Measurements from ENCODE around the gene CPNE4.

The CPNE4 gene

DNA sequence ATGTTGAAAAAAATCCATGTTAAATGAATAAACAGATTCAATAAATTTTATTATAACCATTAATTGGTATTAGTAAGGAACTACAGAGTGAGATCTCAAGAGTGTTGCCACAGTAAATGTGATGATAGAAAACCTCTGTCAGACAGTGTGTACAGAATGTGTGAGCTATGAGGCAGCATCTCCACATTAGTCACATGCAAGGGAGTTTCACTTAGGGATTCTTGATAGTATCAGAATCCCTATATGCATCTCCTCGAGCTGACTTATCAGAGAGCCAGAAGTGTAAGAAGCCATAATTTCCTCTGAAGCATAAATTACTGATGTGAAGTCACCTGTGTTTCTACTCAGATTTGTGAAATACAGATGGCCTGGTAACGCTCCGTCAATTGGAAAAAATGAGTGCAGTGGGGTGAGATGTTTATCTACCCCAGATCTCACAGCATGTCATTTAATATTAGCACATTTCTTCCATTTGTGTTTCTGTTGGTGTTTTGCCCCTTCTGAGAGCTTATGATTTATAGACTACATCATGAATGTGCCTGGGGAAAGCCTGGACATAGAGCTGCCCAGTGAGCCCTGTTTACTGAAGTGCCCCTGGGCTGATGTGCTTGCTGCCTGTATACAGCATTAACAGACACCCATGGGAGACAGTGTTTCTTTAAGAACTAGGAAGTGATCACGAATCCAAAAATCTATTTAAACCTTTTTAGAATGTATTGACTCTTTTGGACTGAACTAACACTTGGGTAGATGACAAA, 262.4 kb downstream of the CPNE4 start:
- Mint-ChIP-seq H3K9me3 (no peaks in the 10 kb centered on the region), H3K27ac (no peak overlapping the region), H3K4me1 (no peaks in the 10 kb centered on the region), H3K4me3 (no peak overlapping the region), H3K36me3 (no peaks in the 10 kb centered on the region), H3K27me3 (peaks cover 9% of the 10 kb centered on the region)
- ATAC-seq (ENCODE audit: low read depth) = no peak
- DNase-seq (ENCODE audit: low spot score in 2 of 2) = no peak

DNA sequence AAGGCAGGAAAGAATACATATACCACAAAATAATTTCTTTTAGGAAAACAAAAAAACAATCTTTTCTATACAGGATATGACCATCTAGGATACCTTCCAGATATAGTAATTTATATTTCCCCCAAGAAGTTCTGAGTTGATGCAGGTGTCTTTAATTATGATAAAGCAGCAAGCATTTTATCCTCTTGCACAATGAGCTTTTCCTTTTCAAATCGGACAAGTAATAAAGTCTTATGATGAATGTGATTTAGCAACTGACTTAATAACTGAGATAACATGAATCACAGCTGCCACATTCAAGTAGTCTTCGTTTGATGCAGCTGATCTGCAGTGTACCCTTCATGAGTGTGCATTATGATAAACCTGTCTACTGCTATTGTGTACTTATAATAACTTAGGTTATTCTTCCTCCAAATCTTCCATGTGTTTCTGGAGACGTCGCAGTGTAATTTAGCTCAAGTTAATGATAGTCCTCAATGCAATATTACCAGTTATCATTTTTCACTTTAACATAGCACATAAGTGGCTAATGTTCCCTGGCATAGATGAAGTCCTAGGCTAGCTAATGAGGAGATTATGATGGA, 271.7 kb downstream of the CPNE4 start:
- H3K36me3 Mint-ChIP-seq = no peaks in the 10 kb centered on the region

DNA sequence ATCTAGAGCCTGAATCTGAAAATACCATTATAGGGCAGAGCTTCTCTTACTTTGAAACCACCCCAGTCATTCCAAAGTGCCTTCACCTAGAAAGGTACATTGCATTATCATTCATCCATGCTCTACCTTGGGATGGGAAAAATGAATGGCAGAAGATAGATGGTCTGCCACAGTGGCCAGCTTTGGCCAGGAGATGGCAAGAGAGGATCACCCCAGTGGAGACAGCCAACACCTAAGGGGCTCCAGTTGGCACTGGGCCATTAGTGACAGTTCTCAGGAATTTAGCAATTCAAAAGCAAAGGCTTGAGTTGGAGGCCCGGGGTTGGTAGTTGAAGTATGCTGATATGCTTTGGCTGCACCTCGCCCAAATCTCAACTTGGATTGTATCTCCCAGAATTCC, 278.4 kb downstream of the CPNE4 start:
- no peak for DNase-seq (ENCODE audit: low spot score in 2 of 2)
- Mint-ChIP-seq H3K36me3 (no peaks in the 10 kb centered on the region), H3K27ac (no peak overlapping the region), H3K9me3 (no peaks in the 10 kb centered on the region), H3K4me3 (no peak overlapping the region), H3K4me1 (no peaks in the 10 kb centered on the region), H3K27me3 (peaks cover 4% of the 10 kb centered on the region)
- ATAC-seq (ENCODE audit: low read depth) = no peak

More for the DNA sequence above, 271.7 kb downstream of the CPNE4 start:
- Mint-ChIP-seq H3K9me3 (no peaks in the 10 kb centered on the region), H3K4me1 (no peaks in the 10 kb centered on the region), H3K27ac (no peak overlapping the region), H3K4me3 (no peak overlapping the region), H3K27me3 (peaks cover 3% of the 10 kb centered on the region)
- DNase-seq (ENCODE audit: low spot score in 2 of 2) = no peak
- no peak for ATAC-seq (ENCODE audit: low read depth)

DNA sequence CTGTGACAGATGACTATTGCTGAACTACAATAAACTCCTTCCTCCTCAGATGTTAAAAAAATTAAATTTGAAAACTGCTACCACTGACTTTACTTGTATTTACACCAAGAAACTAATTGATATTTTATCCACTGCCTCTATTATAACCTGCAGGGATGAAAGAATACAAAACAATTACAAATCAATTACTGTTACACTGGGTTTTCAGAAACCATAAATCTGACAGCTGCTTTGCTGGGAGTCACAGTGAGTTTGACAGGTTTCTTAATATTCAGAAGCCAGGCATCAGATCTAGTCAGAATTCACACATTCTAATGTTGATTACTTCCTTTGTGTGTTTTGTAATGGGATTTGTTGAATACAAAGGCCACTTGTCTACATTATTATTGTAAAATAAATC, 279.4 kb downstream of the CPNE4 start:
- Mint-ChIP-seq H3K9me3 (no peaks in the 10 kb centered on the region), H3K27ac (no peak overlapping the region), H3K4me3 (no peak overlapping the region), H3K4me1 (no peaks in the 10 kb centered on the region), H3K27me3 (peaks cover 4% of the 10 kb centered on the region), H3K36me3 (peaks cover 2% of the 10 kb centered on the region)
- DNase-seq (ENCODE audit: low spot score in 2 of 2) = no peak
- ATAC-seq (ENCODE audit: low read depth) = no peak

DNA sequence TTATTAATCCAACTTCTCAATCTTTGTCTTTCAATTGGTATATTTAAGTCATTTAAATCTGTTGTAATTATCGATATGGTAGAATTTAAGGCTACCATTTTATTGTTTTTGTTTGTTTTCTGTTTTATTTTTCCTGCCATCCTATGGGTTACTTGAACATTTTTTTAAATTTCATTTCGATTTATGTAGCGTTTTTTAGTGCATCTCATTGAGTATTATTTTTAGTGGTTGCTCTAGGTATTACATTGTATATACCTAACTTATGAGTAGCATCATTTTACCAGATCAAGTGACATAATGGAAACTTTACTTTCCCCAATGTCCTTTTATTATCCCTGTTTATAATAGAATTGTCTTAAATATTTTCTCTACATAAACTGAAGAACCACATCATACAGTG, 284.6 kb downstream of the CPNE4 start:
- ATAC-seq (ENCODE audit: low read depth) (no peak), DNase-seq (ENCODE audit: low spot score in 2 of 2) (no peak)
- H3K4me3 Mint-ChIP-seq = no peak overlapping the region
- H3K9me3 Mint-ChIP-seq = peaks cover 3% of the 10 kb centered on the region
- H3K27ac Mint-ChIP-seq = no peak overlapping the region
- H3K36me3 Mint-ChIP-seq = peaks cover 2% of the 10 kb centered on the region
- H3K27me3 Mint-ChIP-seq = no peaks in the 10 kb centered on the region
- H3K4me1 Mint-ChIP-seq = no peaks in the 10 kb centered on the region

DNA sequence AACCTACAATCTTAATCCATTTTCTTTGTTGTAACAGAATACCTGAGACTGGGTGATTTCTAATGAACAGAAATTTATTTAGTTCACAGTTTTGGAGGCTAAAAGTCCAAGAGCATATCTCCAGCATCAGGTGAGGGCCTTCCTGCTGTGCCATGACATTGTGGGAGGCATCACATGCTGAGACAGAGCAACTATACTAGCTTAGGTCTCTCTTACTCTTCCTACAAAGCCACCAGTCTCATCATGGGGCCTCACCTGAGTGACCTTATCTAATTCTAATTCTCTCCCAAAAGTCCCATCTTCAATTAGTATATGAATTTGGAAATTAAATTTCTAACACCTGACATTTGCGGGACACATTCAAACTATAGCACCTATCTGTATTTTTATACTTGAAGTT, 285.0 kb downstream of the CPNE4 start:
- Mint-ChIP-seq H3K4me3 (no peak overlapping the region), H3K27ac (no peak overlapping the region), H3K4me1 (no peaks in the 10 kb centered on the region), H3K27me3 (no peaks in the 10 kb centered on the region), H3K9me3 (peaks cover 3% of the 10 kb centered on the region), H3K36me3 (peaks cover 2% of the 10 kb centered on the region)
- ATAC-seq (ENCODE audit: low read depth) = no peak
- no peak for DNase-seq (ENCODE audit: low spot score in 2 of 2)

DNA sequence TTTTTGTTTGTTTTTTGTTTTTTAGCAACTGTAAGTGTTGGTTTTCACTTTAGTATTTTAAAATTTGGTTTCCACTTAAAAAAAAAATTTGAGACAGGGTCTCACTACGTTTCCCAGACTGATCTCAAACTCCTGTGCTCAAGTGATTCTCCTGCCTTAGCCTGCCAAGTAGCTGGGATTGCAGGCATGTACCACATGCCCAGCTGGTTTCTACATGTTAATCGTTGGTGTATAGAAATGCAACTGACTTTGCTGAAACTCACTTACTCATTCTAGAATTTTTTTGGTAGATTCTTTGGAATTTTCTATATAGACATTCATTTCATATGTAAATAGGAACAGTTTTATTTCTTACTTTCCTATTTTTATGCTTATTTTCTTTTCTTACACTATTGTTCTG, 287.3 kb downstream of the CPNE4 start:
- Mint-ChIP-seq H3K36me3 (peaks cover 2% of the 10 kb centered on the region), H3K9me3 (peaks cover 3% of the 10 kb centered on the region), H3K4me3 (no peak overlapping the region), H3K27ac (no peak overlapping the region), H3K4me1 (no peaks in the 10 kb centered on the region), H3K27me3 (no peaks in the 10 kb centered on the region)
- ATAC-seq (ENCODE audit: low read depth) = no peak
- no peak for DNase-seq (ENCODE audit: low spot score in 2 of 2)

DNA sequence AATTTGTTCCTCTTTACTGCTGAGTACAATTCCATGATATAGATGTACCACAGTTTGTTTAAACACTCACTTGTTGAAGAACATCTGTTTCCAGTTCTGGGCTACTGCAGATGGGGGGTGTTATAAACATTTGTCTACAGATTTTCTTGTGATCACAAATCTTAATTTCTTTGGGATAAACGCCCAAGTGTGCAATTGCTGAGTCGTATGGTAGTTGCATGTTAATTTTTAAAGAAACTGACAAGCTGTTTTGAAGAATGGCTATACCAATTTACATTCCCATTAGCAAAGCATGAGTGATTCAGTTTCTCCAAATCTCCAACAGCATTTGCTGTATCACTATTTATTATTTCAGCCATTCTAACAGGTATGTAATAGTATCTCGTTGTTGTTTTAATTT, 290.0 kb downstream of the CPNE4 start:
- Mint-ChIP-seq H3K36me3 (no peaks in the 10 kb centered on the region), H3K9me3 (peaks cover 3% of the 10 kb centered on the region), H3K27me3 (peaks cover 6% of the 10 kb centered on the region), H3K4me3 (no peak overlapping the region), H3K4me1 (no peaks in the 10 kb centered on the region), H3K27ac (no peak overlapping the region)
- ATAC-seq (ENCODE audit: low read depth) (no peak), DNase-seq (ENCODE audit: low spot score in 2 of 2) (no peak)

DNA sequence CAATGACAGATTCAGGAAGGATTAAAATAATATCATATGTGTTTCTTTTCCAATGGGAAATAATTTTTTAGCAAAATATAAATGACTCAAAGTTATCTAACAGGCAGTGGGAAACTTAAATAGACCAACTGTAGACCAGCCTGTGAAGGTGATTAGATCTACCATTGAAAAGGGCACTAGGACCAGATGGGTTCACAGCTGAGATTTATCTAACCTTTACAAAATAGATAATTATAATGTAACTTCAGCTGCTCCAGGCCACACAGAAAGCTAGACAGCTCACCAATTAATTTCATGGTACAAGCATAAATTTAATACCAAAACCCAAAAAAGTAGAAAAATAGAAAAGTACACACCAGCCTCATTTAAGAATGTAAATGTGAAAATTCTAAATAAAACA, 291.7 kb downstream of the CPNE4 start:
- no peaks in the 10 kb centered on the region for H3K36me3 Mint-ChIP-seq
- H3K4me3 Mint-ChIP-seq = no peak overlapping the region
- H3K4me1 Mint-ChIP-seq = no peaks in the 10 kb centered on the region
- no peaks in the 10 kb centered on the region for H3K9me3 Mint-ChIP-seq
- no peak for DNase-seq (ENCODE audit: low spot score in 2 of 2)
- ATAC-seq (ENCODE audit: low read depth) = no peak
- H3K27ac Mint-ChIP-seq = no peak overlapping the region
- peaks cover 8% of the 10 kb centered on the region for H3K27me3 Mint-ChIP-seq

DNA sequence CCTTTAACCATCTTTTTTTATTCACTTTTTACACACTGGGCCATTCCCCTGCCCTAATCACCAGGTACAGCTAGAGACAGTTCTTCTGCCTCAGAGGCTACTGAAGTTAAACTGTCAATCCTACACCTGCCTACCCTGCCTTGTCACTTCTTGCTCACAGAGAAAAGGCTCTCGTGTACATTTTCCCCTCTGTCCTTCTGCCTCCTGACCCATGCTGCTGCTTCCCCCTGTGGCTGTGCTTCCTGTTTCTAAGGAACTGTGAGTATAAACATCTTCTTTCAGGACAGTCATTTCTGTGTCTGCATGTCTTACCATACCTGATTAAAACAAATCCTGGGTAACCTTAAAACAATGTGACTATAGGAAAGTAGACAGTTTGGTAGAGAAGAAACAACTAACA, 295.6 kb downstream of the CPNE4 start:
- no peak for ATAC-seq (ENCODE audit: low read depth)
- Mint-ChIP-seq H3K4me1 (no peaks in the 10 kb centered on the region), H3K4me3 (no peak overlapping the region), H3K27ac (no peak overlapping the region), H3K27me3 (peaks cover 8% of the 10 kb centered on the region), H3K36me3 (no peaks in the 10 kb centered on the region), H3K9me3 (no peaks in the 10 kb centered on the region)
- no peak for DNase-seq (ENCODE audit: low spot score in 2 of 2)

DNA sequence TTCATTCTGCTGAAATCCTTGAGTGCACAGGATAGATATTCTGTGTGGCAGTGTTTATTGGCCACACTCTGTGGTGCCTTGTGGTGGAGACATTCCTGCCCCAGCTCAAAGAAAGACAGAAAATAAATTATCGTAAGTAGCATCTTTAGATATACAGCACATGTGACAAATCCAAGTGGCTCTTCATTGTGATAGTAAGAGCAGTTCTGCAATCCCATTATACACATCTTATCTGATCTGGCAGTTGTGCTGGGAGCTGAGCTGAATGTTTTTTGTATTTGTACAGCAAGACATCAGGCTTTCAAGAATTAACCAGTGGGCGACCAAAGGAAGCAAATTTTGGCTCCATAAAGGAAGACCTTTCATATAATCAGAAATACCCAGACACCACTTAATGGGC, 296.7 kb downstream of the CPNE4 start:
- no peak for ATAC-seq (ENCODE audit: low read depth)

DNA sequence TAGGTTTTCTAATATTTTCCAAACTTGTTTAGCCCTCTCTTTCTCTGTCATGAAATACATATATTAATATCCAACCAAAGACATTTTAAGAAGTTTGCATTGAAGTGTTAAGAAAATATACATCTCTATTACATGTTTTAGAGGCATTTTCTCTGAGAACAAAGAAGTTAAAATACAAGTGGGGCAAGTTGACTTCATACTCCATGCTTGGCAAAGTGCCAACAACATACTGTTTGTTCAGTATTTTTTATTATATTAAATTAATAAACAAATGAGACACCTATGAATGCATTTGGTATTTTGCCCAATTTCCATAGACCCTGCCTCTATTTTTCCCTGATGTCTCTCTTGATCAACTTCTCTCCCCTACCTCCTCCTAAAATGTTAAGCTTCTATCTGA, 299.3 kb downstream of the CPNE4 start:
- Mint-ChIP-seq H3K4me1 (no peaks in the 10 kb centered on the region), H3K4me3 (no peak overlapping the region)

More for the DNA sequence above, 296.7 kb downstream of the CPNE4 start:
- no peaks in the 10 kb centered on the region for H3K4me1 Mint-ChIP-seq
- peaks cover 8% of the 10 kb centered on the region for H3K27me3 Mint-ChIP-seq
- no peak for DNase-seq (ENCODE audit: low spot score in 2 of 2)
- H3K9me3 Mint-ChIP-seq = no peaks in the 10 kb centered on the region
- H3K27ac Mint-ChIP-seq = no peak overlapping the region
- no peak overlapping the region for H3K4me3 Mint-ChIP-seq
- no peaks in the 10 kb centered on the region for H3K36me3 Mint-ChIP-seq

DNA sequence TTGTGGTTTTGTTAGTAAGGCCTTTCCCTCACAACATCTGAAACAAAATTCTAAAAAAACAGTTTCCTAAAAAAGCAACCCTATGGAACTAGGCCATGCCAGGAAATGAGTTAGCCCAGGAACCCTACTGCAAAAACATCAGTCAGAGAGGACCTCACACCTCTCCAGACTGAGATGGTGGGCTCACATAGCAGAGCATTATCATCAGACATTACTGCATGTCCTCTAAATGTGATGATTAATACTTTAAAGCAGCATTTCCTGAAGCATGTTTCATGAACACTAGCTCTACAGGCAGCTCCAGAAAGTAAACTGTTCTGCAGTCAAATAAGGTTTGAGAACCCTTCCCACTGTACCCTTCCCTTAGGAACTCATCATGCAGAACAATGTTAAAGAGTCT, 299.7 kb downstream of the CPNE4 start:
- ATAC-seq (ENCODE audit: low read depth) (no peak), DNase-seq (ENCODE audit: low spot score in 2 of 2) (no peak)
- no peaks in the 10 kb centered on the region for H3K4me1 Mint-ChIP-seq
- H3K27me3 Mint-ChIP-seq = peaks cover 2% of the 10 kb centered on the region
- H3K27ac Mint-ChIP-seq = no peak overlapping the region
- H3K4me3 Mint-ChIP-seq = no peak overlapping the region
- no peaks in the 10 kb centered on the region for H3K36me3 Mint-ChIP-seq
- H3K9me3 Mint-ChIP-seq = no peaks in the 10 kb centered on the region

More for the DNA sequence above, 299.3 kb downstream of the CPNE4 start:
- DNase-seq (ENCODE audit: low spot score in 2 of 2) (no peak), ATAC-seq (ENCODE audit: low read depth) (no peak)
- Mint-ChIP-seq H3K36me3 (no peaks in the 10 kb centered on the region), H3K27ac (no peak overlapping the region), H3K9me3 (no peaks in the 10 kb centered on the region), H3K27me3 (peaks cover 4% of the 10 kb centered on the region)

DNA sequence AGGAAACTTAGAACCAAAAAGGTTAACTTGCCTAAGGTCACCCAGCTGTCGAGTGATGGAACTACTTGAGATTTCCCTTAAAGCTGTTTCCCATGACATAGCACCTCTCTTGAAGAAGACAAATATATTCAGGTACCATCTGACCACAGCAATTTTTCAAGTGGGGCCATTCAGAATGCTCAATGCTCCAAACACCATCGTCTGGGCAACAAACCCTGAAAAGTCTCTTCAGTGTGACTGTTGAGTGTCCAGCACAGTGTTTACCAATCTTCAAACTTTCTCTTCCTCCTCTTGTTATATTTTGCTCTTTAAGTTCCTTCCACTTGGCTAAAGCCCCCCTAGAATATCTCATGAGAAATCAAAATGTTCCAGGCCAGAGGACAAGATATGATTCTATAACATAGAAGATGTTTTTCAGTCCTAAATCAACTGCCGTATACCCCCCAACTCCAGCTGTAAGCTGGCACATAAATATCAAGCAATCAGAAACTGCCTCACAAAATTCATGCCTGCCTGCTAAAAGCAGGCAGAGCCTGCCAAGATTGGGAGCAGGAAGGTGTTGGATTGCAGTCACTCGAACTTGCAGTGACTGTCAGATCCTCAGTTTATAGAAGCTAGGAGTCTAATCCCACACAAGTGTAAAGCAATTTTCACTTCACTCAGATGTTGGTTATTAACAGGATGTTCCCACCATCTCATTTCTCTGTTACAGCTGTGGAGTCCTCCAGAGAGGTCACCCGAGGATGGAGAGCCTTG, 301.6 kb downstream of the CPNE4 start:
- Mint-ChIP-seq H3K4me3 (no peak overlapping the region), H3K36me3 (no peaks in the 10 kb centered on the region), H3K9me3 (no peaks in the 10 kb centered on the region), H3K27me3 (no peaks in the 10 kb centered on the region), H3K27ac (no peak overlapping the region), H3K4me1 (no peaks in the 10 kb centered on the region)
- no peak for ATAC-seq (ENCODE audit: low read depth)
- DNase-seq (ENCODE audit: low spot score in 2 of 2) = no peak

Data from memory B cell (primary cell).